GM12891 (cell line): ENCODE measurements around the gene CCDC30.

Source experiments
- PAX5 ChIP-seq: IDR thresholded peaks from 2 replicates; pipeline ENCODE4 v1.6.1; 2011; ENCODE audit warnings: low read length, moderate library complexity, mild to moderate bottlenecking; ENCODE audit not compliant: insufficient read depth, severe bottlenecking
- POLR2A ChIP-seq: IDR thresholded peaks from 2 replicates; pipeline ENCODE4 v1.6.1; 2011; ENCODE audit warnings: low read depth, low read length, control low read depth
- POLR2AphosphoS5 ChIP-seq: IDR thresholded peaks from 2 replicates; pipeline ENCODE4 v1.6.1; 2011; ENCODE audit warnings: low read depth, low read length, control low read depth
- SPI1 ChIP-seq: IDR thresholded peaks from 2 replicates; pipeline ENCODE4 v1.6.1; 2011; ENCODE audit warnings: low read depth, low read length, control low read depth
- TAF1 ChIP-seq: IDR thresholded peaks from 2 replicates; pipeline ENCODE4 v1.6.1; 2011; ENCODE audit warnings: low read depth, low read length, control low read depth

GRCh38 chr1:42682739-42683531 lies 219.8 kb downstream of the CCDC30 start:
- TF ChIP-seq POLR2AphosphoS5, result peak; percentile 78
- peak; percentile 69 for TF ChIP-seq POLR2A
- peak; percentile 31 for TF ChIP-seq SPI1
- no peak for TF ChIP-seq TAF1
- no peak for TF ChIP-seq PAX5
